ENCODE results near the gene TNIK. TPM values are rescaled to one million over a fixed set of nuclear protein-coding genes. Genes with fewer than 3 reads are reported as not detected.

The TNIK gene
- total RNA-seq, 1 donor from 2014 or later, result 36.0 TPM

DNA sequence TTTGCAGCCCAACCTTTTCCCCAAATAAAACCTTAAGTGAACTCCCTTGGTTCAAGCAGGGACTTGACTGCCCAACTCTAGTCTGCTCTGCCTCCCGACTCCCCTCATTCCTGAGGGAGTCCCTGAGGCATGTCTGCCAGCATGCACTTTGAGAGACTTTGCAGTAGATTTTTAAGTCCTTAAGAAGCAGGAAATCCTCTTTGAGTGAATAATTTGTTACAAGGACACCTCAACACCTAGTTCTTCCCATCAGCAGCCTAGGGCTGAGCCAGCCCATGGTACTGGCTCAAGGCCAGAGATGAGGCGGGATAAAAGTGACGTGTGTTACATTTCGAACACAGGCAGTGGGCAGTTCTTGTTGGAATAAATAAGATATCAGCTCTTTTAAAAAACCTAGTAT, 229.3 kb downstream of the TNIK start:
- no peak for DNase-seq (ENCODE audit: low read depth, low spot score)

DNA sequence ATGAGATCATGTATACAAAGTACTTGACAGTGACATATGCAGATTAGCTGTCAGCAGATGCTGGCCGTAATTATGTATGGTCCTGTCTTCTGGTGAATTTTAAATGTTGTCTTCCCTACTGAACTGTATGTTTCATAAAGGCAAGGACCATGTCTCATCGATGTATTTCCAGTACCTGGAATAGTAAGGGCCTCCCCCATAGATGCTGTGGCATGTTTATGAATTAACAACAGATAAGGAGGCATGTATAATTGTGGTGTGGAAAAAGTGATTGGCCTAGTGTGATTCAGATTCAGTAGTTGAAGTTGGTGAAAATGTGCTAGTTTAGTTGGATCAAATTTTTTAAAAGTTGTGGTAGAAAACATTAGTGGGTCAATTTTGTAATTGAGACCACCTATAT, 231.0 kb downstream of the TNIK start:
- DNase-seq (ENCODE audit: low read depth, low spot score), result no peak

DNA sequence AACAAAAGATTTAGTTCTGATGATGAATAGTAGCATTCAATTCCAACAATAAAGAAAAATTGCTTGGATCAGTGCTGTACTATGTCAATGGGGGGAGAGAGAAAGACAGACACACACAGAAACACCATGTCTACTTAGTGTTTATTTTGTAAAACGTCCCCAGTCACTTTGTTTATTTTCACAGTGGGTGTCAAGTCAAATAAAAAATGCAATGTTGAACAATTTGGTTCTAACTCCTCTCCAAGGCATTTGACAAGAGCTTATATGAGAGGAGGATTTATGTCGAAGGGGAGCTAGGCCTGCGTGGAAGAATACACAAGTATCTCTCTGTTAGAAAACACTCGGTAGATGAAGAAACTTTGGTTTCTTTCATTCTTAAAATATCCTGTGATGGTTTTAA, 232.0 kb downstream of the TNIK start:
- no peak for DNase-seq (ENCODE audit: low read depth, low spot score)

- DNase-seq (ENCODE audit: low read depth, low spot score), result no peak
These were observed 232.4 kb downstream of the TNIK start for GRCh38 chr3:171227828-171228227.

GRCh38 chr3:171227359-171227758, 232.8 kb downstream of the TNIK start:
- DNase-seq (ENCODE audit: low read depth, low spot score), result no peak

GRCh38 chr3:171226794-171227193, 233.4 kb downstream of the TNIK start:
- DNase-seq (ENCODE audit: low read depth, low spot score), result no peak

DNA sequence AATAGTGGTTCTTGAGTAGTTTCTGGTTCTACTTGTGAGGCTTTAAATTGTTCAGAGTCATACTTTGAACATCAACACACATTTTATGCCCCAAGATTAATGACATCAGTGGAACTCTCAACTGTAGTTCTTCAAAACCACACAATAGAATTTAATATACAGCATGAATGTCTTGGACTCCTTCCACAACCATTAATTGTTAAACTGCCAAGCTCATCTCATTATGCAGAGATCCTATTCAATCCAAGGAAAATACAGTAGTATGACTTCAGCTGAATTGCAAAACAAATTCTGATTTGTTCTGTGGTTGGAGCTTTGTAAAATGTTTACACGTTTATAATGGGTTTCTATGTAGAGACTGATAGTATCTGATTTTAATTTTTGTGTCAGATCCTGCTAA, 234.5 kb downstream of the TNIK start:
- DNase-seq (ENCODE audit: low read depth, low spot score), result peak; percentile 13

DNA sequence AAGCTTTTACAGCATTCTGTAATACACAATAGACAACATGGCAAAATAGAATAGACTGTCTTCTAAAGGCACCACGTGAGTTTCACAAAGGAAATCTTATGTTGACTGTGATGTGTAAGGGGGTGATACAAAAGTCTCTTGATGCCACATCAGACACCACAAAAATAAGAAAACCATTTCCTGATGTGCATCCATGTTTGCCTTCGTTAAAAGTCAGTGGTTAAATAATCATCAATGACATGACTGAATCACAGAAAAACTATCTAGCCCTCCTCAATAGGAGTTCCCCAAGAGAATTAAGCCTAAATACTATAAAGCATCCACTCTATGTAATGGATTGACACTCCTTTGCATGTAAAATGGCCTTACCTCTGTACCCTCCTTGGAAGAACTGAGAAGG, 235.0 kb downstream of the TNIK start:
- DNase-seq (ENCODE audit: low read depth, low spot score), result no peak

DNA sequence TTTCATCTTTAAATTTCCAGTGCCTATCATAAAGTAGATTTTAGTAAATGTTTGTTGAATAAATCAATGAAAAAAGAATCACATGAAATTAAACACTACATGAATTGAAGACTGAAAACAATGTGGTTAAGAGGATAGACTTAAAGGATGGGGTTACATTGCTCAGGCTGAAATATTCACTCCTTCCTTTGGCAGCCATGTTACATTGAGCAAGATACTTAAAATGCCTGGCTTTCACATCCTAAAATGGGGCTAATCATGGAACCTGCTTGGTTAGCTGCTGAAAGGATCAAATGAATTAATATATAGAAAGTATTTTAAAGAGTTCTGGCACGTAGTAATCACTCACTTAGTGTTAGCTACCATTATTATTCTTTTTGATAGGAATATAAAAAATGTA, 236.8 kb downstream of the TNIK start:
- no peak for DNase-seq (ENCODE audit: low read depth, low spot score)

- no peak for DNase-seq (ENCODE audit: low read depth, low spot score)
These were observed 237.2 kb downstream of the TNIK start for GRCh38 chr3:171222995-171223394.

DNA sequence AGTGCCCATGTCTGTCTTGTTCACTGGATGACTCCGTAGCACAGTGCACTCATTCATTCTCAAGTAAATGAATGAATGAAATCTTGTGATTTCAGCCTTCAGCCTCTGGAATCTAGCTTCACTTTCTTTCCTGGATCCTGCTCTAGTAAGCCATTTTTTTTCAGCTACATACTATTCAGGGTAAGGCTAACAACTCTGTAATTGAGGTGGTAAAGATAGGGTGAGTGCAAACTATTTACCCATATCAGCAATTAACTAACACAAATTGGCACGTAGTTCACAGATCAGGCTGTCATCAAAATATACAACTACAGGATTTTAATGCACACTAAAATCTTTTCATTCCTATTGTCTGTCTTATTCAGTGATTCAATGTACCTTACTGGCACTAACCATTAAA, 238.6 kb downstream of the TNIK start:
- DNase-seq (ENCODE audit: low read depth, low spot score), result no peak

DNA sequence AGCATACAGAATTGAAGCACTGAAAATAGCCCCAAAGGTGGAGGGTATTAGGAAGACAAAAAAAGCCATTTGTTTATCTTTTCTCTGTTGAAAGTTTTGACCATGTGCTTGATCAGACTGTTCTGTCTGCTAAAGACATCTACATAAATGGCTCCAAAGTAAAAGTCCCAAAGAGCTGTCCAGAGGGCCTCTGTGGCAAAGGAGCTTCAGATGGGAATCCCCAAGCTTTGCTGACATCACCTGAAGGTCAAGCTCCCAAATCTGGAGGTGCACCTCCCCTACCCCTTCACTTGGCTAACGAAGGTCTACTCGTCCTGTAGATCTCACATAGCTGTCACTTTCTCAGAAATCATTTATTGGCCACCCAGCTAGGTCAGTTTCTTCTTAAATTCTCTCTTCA, 239.1 kb downstream of the TNIK start:
- no peak for DNase-seq (ENCODE audit: low read depth, low spot score)

DNA sequence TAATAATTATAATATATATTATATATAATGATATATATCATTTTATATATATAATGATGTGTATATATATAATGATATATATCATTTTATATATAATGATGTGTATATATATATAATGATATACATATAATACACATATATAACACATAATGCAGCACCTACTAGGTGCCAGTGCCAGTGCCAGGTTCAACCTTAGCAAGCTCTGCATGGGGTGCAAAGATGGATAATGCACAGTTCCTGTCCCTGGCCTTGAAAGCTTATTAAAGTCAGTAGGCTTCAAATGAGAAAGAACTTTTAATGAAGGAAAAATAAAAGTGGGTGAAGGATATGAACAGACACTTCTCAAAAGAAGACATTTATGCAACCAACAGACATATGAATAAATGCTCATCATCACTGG, 240.9 kb downstream of the TNIK start:
- DNase-seq (ENCODE audit: low read depth, low spot score), result no peak

GRCh38 chr3:171218069-171218468, 242.1 kb downstream of the TNIK start:
- no peak for DNase-seq (ENCODE audit: low read depth, low spot score)

DNA sequence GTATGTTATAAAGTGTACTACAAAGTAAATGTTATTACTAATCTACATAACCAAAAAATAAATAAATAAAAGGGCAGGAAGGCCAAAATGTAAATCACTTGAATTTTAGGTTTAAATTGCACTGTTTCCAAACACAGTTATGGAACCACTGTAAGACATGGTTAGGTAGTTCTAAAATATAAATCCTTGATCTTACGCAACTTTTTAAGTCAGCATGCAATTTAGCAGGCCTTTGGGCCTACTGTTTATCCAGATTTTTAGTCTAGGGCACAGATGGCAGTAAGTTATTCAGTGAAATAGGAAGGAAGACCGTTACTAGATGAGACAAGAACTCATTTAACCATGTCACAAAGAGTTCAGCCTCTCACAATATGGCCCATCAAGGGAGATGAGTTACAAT, 246.3 kb downstream of the TNIK start:
- DNase-seq (ENCODE audit: low read depth, low spot score), result no peak

DNA sequence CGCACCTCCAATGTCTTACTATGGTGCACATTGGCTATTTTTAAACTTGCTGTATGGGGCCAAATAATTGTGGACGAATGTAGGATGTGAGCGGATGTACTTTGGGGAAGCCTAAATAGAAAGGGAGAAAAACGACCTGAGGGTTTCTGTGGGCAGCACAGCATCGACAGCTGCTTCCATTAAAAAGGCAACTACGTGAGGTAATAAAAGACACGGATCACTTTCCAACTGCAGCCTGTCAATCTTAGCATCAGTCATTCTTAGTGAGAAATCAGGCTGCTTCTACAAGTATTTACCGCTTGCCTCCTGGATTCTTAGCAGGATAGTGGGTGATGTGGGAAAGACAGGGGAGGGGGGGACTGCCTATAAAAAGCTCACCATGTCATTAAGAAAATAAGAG, 247.0 kb downstream of the TNIK start:
- DNase-seq (ENCODE audit: low read depth, low spot score), result no peak

GRCh38 chr3:171212648-171213047, 247.6 kb downstream of the TNIK start:
- no peak for DNase-seq (ENCODE audit: low read depth, low spot score)

DNA sequence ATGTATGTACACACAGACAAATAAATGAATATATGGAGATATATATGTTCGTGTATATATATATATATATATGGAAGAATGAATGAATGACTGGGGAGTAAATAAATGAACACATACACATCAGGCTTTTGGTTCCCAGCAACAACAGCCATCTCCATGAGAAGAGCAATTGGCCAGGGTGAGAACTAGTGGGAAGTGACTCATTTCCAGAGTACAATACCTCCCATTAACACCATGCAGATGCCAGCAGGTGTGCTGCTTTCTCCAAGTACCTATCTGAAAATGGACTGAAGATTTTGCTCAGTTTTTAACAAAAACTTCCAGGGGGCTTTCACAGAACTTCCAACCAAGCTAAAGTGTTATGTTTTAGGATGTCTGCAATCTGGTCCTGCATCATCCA, 253.9 kb downstream of the TNIK start:
- peak; percentile 57 for DNase-seq (ENCODE audit: low read depth, low spot score)

DNA sequence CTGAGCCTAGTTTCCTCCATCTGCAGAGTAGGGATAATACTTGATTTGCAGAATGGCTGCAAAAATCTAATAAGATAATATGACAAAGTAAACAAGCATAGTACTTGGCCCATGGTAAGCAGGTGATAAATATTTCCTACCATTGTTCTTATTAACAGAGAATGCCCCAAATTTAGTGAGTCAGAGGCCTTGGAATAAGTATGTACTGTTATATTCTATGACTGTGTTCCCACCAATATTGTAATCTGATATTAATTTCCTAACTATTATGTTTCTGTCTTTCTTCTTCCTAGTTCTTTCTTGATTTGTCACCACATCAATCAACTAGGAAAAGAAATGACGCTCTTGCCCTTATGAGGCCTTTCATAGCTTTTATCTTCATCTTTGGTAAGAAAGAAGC, 255.3 kb downstream of the TNIK start:
- DNase-seq (ENCODE audit: low read depth, low spot score), result peak; percentile 88

- DNase-seq (ENCODE audit: low read depth, low spot score), result no peak
These were observed 258.4 kb downstream of the TNIK start for GRCh38 chr3:171201825-171202224.

GRCh38 chr3:171200750-171201088, 259.5 kb downstream of the TNIK start:
- no peak for DNase-seq (ENCODE audit: low read depth, low spot score)

GRCh38 chr3:171200052-171200749, 260.0 kb downstream of the TNIK start:
- DNase-seq (ENCODE audit: low read depth, low spot score), result no peak

- DNase-seq (ENCODE audit: low read depth, low spot score), result no peak
These were observed 260.8 kb downstream of the TNIK start for GRCh38 chr3:171199473-171199829.

GRCh38 chr3:171198781-171199472, 261.3 kb downstream of the TNIK start:
- DNase-seq (ENCODE audit: low read depth, low spot score), result no peak
